NCI-H2029 treated with DMSO at 0.1 percent for 48 hours (cell line): ENCODE data around the gene KCNJ5.

Source experiments
- DNase-seq: peaks from one replicate; lab custom pipeline; 2025; lab: John Stamatoyannopoulos, UW

Gene KCNJ5

GRCh38 chr11:128895526-128895925 is 4.4 kb downstream of the KCNJ5 start:
- no peak for DNase-seq

DNA sequence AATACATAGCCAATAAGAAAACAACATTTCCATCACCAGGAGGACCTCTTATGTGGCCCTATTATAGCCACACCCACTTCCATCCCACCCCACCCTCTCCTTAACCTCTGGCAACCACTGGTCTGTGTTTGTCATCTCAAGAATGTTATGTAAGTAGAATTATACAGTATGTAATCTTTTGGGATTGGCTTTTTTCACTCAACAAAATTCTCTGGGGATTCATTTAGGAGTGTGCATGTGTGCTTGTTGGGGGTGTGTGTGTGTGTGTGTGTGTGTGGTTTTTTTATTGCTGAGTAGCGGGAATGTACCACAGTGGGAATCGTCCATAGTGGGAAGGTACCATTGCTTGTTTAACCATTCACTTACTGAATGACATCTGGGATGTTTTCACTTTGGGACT is 5.2 kb downstream of the KCNJ5 start:
- no peak for DNase-seq

- no peak for DNase-seq
Measured at GRCh38 chr11:128897826-128898225, 6.7 kb downstream of the KCNJ5 start.

DNA sequence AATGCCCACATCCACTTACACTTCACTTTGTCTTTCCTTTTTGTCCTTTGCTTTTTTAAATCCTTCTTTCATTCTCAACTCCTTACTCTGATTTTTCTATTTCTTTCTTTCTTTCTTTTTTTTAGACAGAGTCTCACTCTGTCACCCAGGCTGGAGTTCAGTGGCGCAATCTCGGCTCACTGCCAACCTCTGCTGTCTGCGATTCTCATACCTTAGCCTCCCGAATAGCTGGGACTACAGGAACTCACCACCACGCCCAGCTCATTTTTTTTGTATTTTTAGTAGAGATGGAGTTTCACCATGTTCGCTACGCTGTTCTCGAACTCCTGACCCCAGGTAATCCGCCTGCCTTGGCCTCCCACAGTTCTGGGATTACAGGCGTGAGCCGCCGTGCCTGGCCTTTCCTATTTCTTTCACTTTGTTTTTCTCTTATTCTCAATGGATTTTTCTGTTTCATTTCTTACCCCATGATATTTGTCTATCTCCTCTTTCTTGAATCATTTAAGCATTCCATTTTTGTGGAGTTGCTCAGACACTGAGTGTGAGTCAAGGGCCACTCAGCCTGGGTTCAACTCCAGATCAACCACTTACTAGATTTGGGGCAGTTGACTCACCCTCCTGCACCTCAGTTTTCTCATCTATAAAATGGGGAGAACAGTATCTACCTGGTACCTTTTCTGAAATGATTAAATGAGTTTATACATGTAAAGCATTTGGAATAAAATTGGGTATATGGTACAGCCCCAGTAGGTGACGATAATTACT is 7.6 kb downstream of the KCNJ5 start:
- DNase-seq = no peak

DNA sequence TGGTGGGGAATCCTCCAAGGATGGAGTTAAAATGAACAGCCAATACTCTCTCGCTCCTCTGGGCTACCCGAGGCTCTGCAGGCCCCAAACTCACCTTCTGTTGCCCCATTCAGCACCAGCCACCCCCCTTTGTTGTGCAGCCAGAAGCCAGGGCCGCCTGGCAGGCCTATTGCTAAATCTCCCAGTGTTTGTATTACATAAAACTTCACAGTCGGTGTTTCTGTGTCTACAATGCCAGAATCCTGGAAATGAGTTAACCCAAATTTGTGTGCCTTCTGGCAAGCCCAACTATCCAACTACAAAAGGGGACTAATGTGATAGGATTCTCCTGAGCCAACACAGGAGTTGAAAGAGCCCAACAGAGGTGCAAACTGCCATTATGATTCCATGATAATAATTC is 9.3 kb downstream of the KCNJ5 start:
- no peak for DNase-seq

DNA sequence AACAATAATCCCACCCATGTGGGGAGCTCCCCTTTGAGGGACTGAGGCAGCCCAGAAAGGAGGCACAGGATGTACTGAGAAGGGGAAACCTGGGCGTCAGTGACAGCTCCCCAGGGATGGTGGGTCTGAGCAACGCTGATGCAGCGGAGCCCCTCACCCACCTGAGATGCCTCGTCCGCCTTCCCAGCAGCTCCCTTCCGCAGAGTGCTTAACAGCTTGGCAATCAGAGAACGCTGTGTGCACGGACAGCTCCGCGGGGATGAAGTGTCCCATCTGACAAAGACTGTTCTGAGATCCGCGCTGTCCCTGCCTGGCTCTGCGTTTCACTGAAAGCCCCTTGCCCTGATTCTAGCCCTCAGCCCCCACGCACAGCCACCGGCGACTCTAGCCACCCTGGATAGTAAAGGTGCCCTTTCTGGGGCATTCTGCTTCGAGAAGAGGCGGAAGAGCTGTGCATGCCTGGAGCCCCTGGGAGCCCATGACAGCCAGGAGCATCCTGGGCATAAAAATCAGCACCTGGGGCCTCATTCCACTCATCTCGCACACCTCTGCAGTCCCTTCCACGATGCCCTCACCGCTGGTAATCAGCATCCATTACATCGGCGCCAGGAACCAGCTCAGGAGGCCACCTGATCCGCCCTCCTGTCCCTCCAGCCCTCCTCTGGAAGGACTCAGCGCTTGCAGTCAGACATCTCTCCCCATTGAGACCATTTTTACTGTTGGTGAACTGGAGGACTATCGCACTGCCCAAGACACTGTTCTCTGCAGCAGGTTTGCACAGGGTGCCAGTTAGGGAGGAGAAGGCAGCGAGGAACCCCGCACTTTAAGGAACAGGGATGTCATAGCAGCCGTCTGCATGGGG is 10.7 kb downstream of the KCNJ5 start:
- no peak for DNase-seq

GRCh38 chr11:128902515-128903066 is 11.4 kb downstream of the KCNJ5 start:
- no peak for DNase-seq

DNA sequence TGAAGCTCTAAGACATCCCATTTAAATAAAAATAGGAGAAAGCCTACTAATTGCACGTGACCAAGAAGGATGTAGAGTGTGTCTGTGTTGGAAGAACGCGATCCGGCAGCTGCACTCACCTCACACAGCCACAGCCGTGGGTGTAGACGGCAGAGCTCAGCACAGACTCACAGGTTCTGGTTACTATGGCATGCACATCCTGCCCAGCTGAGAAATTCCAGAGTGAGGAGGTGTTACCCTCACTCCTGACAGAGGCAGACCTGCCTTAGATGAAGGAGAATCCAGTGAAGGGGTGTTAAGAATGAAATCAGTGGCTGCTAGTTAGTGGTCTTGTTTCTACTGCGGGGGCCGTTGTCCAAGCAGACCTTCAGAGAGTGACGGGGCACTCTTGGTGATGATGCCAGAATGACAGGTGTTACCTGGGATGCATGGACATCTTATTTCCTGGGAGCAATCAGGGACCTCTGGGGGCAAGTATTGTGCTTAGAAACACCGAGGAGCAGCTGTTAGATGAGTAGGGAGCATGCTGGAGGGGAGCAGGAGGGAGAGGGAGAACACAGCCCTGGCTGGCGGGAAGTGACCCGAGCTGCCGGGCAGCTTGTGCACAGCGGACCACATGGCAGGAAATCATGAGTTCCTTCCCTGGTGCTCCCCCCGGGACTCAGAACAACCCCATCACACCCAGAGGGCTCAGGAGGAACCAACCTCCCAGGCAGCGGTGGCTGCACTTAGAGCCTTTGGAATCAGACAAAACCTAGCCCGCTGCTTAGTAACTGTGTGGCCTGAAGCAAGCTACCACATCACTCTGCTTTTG is 12.3 kb downstream of the KCNJ5 start:
- no peak for DNase-seq

DNA sequence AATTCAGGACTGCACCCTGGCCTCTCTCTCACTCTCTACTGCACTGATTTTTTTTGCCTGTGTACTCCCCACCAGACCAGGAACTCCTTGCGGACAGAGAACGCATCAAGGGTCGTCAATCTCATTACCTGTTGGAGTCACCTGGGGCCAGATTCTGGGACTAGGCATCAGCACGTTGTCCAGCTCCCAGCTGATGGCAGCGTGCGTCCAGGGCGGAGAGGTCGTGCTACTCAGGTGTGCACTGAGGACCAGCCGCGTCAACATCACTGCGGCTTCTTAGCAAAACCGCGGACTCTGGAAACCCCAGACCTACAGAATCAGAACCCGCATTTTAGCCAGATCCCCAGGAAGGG is 13.1 kb downstream of the KCNJ5 start:
- no peak for DNase-seq

- DNase-seq = no peak
Measured at GRCh38 chr11:128904656-128905344, 13.6 kb downstream of the KCNJ5 start.

DNA sequence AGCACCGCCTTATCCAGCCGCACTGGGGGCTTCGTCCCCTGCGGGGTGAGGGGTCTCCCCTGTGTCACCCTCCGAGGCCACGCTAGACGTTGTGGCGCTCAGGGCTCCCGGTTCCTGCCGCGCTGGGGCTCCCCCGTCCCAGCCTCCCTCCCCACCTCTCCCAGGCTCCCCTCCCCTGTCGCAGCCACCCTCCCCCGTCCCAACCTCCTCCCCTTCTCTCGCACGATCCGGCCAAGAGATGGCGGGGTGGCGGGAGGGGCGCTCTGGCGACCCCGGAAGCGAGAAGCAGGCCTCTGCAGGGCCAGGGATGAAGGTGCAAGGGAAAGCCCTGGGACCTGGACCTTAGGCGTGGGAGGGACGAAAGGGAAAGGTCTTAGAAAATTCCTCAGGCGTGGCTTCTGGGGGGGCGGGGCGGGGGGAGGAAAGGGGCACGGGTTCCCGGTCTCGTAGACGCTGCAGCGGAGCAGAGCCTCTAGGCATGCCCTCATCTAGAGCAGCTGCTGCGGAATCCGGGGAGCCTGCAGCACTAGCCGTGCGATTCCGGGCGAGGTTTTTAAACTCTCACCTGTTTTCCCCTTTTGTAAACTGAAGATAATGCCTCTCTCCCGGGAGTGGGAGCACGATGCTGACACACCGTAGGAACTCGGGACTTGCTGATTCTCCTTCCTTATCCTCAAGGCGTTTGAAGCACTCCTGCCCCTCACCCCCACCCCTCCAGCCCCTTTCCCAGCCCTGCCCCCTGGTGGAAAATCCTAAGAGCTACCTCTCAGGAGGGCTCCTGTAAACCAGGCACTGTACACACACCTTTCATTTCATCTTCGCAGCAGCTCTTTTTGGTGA is 14.4 kb downstream of the KCNJ5 start:
- DNase-seq = peak; percentile 38

DNA sequence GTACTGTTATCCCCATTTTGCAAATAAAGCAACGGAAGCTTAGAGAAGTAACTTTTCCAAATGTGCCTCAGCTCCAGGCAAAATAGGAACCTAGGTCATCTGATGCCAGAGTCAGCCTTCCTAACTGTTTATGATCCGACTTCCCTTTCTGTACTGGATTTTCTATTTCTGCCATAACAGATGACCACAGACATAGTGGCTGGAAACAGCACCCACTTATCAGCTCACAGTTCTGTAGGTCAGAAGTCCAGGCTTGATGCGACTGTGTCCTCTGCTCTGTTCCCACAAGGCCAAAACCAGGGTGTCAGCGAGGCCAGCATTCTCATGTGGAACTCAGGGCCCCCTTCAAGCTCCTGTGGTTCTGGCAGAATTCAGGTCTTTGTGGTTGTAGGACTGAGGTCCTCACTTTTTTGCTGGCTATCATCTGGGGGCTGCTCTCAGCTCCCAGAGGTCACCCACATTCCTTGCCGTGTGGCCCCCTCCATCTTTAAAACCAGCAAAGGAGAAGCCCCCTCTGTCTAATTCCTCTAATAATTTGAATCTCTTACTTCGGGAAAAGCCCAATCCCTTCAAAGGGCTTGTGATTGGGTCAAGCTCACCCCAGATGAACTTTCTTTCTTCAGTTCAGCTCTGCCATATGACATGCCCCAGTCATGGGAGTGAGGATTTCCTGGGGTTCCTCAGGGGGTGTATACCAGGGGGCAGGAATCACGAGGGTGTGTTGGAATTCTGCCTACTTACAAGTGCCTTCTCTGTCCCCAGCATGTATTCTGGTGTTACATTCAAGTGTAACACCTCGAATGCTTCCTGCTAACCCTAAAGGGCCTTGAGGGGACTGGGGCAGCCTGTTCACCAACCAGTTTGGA is 15.3 kb downstream of the KCNJ5 start:
- DNase-seq = no peak

GRCh38 chr11:128907585-128907984 is 16.4 kb downstream of the KCNJ5 start:
- DNase-seq = no peak

DNA sequence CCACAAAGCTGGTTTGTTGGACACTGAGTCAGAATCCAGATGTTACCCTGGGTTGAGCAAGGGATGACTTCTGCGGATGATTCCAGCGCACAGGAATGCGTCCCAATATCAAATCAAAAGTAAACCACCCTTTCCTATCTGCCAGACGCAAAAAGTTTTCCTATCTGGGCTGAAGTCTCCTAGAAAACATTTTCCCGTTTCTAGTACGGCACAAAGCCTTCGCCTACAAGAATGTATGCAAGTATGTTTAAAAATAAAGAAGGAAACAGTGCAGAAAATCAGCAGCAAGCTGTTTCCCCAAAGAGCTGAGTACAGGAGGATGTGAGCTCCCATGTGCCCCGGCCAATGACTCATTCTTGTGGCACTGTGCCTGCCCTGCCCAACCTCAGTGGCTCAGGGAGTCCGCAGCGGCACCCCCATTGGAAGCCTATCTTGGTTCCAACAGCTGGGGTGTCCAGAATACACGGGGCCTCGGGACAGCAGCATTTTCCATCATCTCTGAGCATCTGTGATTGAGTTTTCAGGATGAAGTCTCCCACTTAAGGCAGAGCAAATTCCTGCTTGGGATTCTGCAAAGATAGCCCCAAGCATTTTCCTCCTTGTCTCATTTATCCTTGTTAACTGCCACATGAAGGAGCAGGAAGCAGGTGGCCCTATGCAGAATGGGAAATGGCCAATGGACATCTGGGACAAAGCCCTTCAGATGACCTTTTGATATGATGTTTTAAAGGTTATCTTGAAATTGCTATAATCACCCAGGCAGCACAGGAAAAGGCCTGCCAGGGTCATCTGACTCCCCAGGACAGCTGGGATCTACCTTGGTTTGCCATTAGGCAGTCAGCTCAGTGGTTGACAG is 17.5 kb downstream of the KCNJ5 start:
- no peak for DNase-seq

DNA sequence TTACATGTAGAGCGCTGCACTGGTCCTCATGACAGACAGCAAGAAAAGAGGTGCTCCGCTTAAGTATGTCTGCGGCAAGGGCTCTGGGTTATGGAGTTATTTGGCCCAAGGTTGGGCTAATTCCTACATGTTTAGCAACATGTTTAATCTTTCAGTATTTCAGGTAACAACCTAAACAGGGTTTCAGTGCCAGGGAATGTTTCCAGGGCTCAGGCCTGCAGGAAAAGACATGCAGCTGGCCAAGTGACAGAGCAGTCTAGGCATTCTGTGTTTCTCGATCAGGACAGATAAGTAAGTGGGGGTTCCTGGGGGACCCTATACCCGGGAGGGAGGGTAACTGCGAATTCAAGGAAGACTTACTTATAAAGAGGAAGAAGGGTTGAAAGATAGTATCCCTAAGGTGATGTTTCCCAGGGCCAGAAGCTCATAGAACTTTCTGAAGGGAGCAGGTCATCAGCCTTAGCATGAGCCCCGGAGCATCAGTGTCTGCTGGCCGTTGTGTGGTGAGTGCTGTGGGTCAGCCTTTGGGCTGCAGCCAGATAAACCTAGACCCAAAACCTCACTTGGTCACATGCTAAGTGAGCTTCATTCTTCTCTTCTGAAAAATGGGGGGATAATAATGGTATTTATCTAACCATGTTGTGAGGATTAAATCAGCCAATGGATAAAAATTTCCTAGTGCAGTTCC is 18.4 kb downstream of the KCNJ5 start:
- no peak for DNase-seq

DNA sequence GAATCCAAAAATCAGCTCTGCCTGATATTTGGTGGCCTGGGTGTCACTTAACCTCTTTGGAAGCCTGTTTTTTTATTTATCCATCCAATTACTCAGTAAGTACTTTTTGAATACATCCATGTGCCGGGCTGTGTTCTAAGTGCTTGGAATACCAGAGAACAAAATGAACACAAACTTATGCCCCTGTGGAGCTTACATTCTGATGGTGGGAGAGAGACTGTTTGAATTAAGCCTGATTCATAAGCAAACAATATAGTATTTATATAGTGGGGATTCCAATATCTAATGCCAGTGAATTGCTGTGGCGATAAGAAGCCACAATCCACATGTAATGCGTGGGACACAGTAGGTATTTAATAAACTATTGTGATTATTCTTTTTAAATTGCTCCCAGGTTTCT is 19.4 kb downstream of the KCNJ5 start:
- no peak for DNase-seq

DNA sequence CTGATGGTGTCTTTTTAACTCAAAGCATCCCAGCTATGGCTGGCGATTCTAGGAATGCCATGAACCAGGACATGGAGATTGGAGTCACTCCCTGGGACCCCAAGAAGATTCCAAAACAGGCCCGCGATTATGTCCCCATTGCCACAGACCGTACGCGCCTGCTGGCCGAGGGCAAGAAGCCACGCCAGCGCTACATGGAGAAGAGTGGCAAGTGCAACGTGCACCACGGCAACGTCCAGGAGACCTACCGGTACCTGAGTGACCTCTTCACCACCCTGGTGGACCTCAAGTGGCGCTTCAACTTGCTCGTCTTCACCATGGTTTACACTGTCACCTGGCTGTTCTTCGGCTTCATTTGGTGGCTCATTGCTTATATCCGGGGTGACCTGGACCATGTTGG is 20.1 kb downstream of the KCNJ5 start:
- no peak for DNase-seq

- DNase-seq = no peak
Measured at GRCh38 chr11:128911701-128912100, 20.5 kb downstream of the KCNJ5 start.
